Spleen (tissue), 7 donors: Measurements from ENCODE around the gene PPA2.
"Not testable (repeated sequence)": the region's sequence is repeated elsewhere in the genome, so short reads cannot be mapped to it uniquely, and the experiment has no call there.

ENCODE experiments used
- CTCF ChIP-seq, 11 experiments: fragments of 200-600 bp in 7 of 11; fragments of 450-650 bp in 4 of 11; sonication (generic) in 4 of 11; IDR thresholded peaks in 8 of 11; conservative IDR thresholded peaks in 3 of 11; 1 replicate in 7 of 11; 2 replicates in 4 of 11; pipeline versions ENCODE4 v1.4.0 to v1.8.0; 2016 to 2021; ENCODE audit warnings: antibody characterized with exemption in 11 of 11, inconsistent platforms in 4 of 11, mild to moderate bottlenecking in 1 of 11
- POLR2A ChIP-seq, 3 donors: fragments of 450-650 bp; IDR thresholded peaks; one replicate each; pipeline ENCODE4 v1.5.1; 2017; ENCODE audit warnings: antibody characterized with exemption in 3 of 3, mild to moderate bottlenecking in 1 of 3
- POLR2AphosphoS5 ChIP-seq, 3 donors: sonication (generic); formaldehyde crosslinking; IDR thresholded peaks; one replicate each; pipeline ENCODE4 v1.5.1; 2017; ENCODE audit warnings: antibody characterized with exemption in 3 of 3
- donor health status: DM: no; HTN: no; CAD: no; lungs with moderate emphysema.
- donor health status: DM: no; HTN: no; CAD: no.
- donor health status: DM: no; HTN: no; CAD: no.

GRCh38 chr4:105458541-105458940, 15.3 kb downstream of the PPA2 start:
- not testable (repeated sequence) for TF ChIP-seq CTCF (IDR thresholded peaks at IDR 0.05 in 8 of 11, conservative IDR thresholded peaks at IDR 0.05 in 3 of 11); POLR2AphosphoS5 (IDR thresholded peaks at IDR 0.05); POLR2A (IDR thresholded peaks at IDR 0.05)
